PC-9 (cell line): Measurements from ENCODE around the gene RAET1L. TPM values are rescaled to one million over a fixed set of nuclear protein-coding genes. Genes with fewer than 3 reads are reported as not detected.

Experiments used
- BruUV-seq: library from RNA; stranded (reverse); fragments of 400-500 nt; replicated peaks from 2 replicates; lab custom pipeline; 2021; lab: Mats Ljungman, UMichigan
- CTCF ChIA-PET: fragments of 300-600 bp; sonication (Branson Sonifier 250); formaldehyde crosslinking; loops from one replicate; lab custom pipeline; 2022; ENCODE audit warnings: antibody characterized with exemption; lab: Charles Lee
- POLR2A ChIA-PET: fragments of 300-600 bp; sonication (Branson Sonifier 250); formaldehyde crosslinking; loops from one replicate; lab custom pipeline; 2022; ENCODE audit warnings: antibody characterized with exemption; ENCODE audit not compliant: unreplicated experiment; lab: Charles Lee
- DNase-seq, 2 experiments: peaks; one replicate each; pipeline versions ENCODE4 v3.0.0 to v3.0.0-alpha.2; 2015 to 2022; ENCODE audit warnings: mixed read lengths in 1 of 2
- H2AFZ ChIP-seq: fragments of 200-600 bp; sonication (generic); 2 replicates; pipeline ENCODE4 v1.8.1; 2017; ENCODE audit warnings: antibody characterized with exemption
- H3F3A ChIP-seq: fragments of 200-600 bp; sonication (generic); 2 replicates; pipeline ENCODE4 v1.8.1; 2017; ENCODE audit warnings: antibody characterized with exemption, mild to moderate bottlenecking, low read depth; ENCODE audit not compliant: insufficient read depth
- H3K27ac ChIP-seq: fragments of 200-600 bp; sonication (generic); 2 replicates; pipeline ENCODE4 v1.6.1; 2016; ENCODE audit warnings: mixed run types
- H3K27me3 ChIP-seq: fragments of 200-600 bp; sonication (generic); 2 replicates; pipeline ENCODE4 v1.6.1; 2016; ENCODE audit warnings: low read depth, mixed run types; ENCODE audit not compliant: insufficient read depth
- H3K36me3 ChIP-seq: fragments of 200-600 bp; sonication (generic); 2 replicates; pipeline ENCODE4 v1.6.1; 2016; ENCODE audit warnings: low read depth, mixed run types
- H3K4me1 ChIP-seq: fragments of 200-600 bp; sonication (generic); replicated peaks from 2 replicates; pipeline ENCODE4 v1.6.1; 2016; ENCODE audit warnings: mixed run types; ENCODE audit not compliant: insufficient read depth
- H3K4me2 ChIP-seq: fragments of 200-600 bp; sonication (generic); 2 replicates; pipeline ENCODE4 v1.6.1; 2017; ENCODE audit warnings: mixed run types
- H3K4me3 ChIP-seq: fragments of 200-600 bp; sonication (generic); 2 replicates; pipeline ENCODE4 v1.6.1; 2016; ENCODE audit warnings: mixed run types
- H3K79me2 ChIP-seq: fragments of 200-600 bp; sonication (generic); 2 replicates; pipeline ENCODE4 v1.6.1; 2017; ENCODE audit warnings: low read depth, mixed run types
- H3K9me2 ChIP-seq: fragments of 200-600 bp; sonication (generic); 2 replicates; pipeline ENCODE4 v1.8.1; 2017; ENCODE audit warnings: mild to moderate bottlenecking; ENCODE audit not compliant: insufficient read depth
- H3K9me3 ChIP-seq: fragments of 200-600 bp; sonication (generic); 2 replicates; pipeline ENCODE4 v1.8.1; 2016; ENCODE audit warnings: low read depth; ENCODE audit not compliant: insufficient read depth
- H4K20me1 ChIP-seq: fragments of 200-600 bp; sonication (generic); 2 replicates; pipeline ENCODE4 v1.8.1; 2017; ENCODE audit not compliant: insufficient read depth
- EZH2 ChIP-seq: fragments of 200-600 bp; sonication (generic); IDR thresholded peaks from 2 replicates; pipeline ENCODE4 v1.8.0; 2017; ENCODE audit warnings: antibody characterized with exemption, low read depth
- intact Hi-C: fragments of 100-400 bp; cut with micrococcal nuclease; formaldehyde crosslinking; loops from one replicate; pipeline ENCODE4 v1.10.0; 2022; ENCODE audit not compliant: unreplicated experiment
- total RNA-seq: library from RNA; stranded (reverse); gene quantifications from 2 replicates; pipeline ENCODE4 v1.2.3, GENCODE V29; 2021
- TF ChIP-seq, protein P1 (sequence below): fragments of 200-600 bp; sonication (generic); conservative IDR thresholded peaks from 2 replicates; pipeline ENCODE4 v1.6.1; 2017; ENCODE audit warnings: mixed run types, antibody characterized with exemption, mild to moderate bottlenecking, moderate library complexity

Gene RAET1L
- total RNA-seq, 1 experiment from 2014 or later = 1.2 TPM

GRCh38 chr6:150043501-150044412, 18.4 kb upstream of the RAET1L start:
- Histone ChIP-seq H3K36me3 (no peaks in the 10 kb centered on the region), H4K20me1 (no peaks in the 10 kb centered on the region), H3F3A (no peaks in the 10 kb centered on the region), H3K9me2 (no peaks in the 10 kb centered on the region), H3K4me2 (no peak overlapping the region), H3K4me1 (no peaks in the 10 kb centered on the region; the same call in 1 of the 2 replicates), H3K9me3 (no peaks in the 10 kb centered on the region), H3K27me3 (no peaks in the 10 kb centered on the region; the same call in 1 of the 2 replicates), H2AFZ (no peak overlapping the region), H3K4me3 (no peak overlapping the region), H3K79me2 (no peaks in the 10 kb centered on the region), H3K27ac (no peak overlapping the region)
- intact Hi-C loops = no loop called here
- ChIA-PET POLR2A (no interaction called here), CTCF (interaction anchor here (0.6 kb wide), 1 partner anchor 65 kb away, joined by 3 read pairs; no protein-coding TSS in a partner anchor)
- DNase-seq = no peak
- no peak for TF ChIP-seq EZH2
- TF ChIP-seq, protein P1, sequence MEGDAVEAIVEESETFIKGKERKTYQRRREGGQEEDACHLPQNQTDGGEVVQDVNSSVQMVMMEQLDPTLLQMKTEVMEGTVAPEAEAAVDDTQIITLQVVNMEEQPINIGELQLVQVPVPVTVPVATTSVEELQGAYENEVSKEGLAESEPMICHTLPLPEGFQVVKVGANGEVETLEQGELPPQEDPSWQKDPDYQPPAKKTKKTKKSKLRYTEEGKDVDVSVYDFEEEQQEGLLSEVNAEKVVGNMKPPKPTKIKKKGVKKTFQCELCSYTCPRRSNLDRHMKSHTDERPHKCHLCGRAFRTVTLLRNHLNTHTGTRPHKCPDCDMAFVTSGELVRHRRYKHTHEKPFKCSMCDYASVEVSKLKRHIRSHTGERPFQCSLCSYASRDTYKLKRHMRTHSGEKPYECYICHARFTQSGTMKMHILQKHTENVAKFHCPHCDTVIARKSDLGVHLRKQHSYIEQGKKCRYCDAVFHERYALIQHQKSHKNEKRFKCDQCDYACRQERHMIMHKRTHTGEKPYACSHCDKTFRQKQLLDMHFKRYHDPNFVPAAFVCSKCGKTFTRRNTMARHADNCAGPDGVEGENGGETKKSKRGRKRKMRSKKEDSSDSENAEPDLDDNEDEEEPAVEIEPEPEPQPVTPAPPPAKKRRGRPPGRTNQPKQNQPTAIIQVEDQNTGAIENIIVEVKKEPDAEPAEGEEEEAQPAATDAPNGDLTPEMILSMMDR = no peak
- no TSS peak for BruUV-seq

DNA sequence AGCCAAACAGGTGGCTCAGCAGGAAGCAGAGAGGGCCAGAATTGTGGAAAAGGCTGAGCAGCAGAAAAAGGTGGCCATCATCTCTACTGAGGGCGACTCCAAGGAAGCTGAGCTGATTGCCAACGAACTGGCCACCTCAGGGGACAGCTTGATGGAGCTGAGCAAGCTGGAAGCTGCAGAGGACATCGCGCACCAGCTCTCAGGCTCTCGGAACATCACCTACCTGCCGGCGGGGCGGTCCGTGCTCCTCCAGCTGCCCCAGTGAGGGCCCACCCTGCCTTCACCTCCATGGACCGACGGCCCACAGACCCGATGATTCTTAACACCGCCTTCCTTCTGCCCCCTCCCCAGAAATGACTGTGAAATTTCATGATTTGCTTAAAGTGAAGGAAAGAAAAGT, 17.8 kb upstream of the RAET1L start:
- Histone ChIP-seq H3K9me2 (no peaks in the 10 kb centered on the region), H2AFZ (no peak overlapping the region), H3K36me3 (no peaks in the 10 kb centered on the region), H3K9me3 (no peaks in the 10 kb centered on the region), H3K27ac (no peak overlapping the region), H3K79me2 (no peaks in the 10 kb centered on the region), H3K4me1 (no peaks in the 10 kb centered on the region; the same call in 1 of the 2 replicates), H4K20me1 (no peaks in the 10 kb centered on the region), H3K4me2 (no peak overlapping the region), H3K27me3 (no peaks in the 10 kb centered on the region; the same call in 1 of the 2 replicates), H3F3A (no peaks in the 10 kb centered on the region), H3K4me3 (no peak overlapping the region)
- ChIA-PET CTCF (no interaction called here), POLR2A (no interaction called here)
- TF ChIP-seq EZH2 = no peak
- TF ChIP-seq, protein P1 = no peak
- BruUV-seq = no TSS peak
- no peak for DNase-seq
- intact Hi-C loops = no loop called here

- no peak overlapping the region for H3K4me3 ChIP-seq
- TF ChIP-seq, protein P1 = no peak
- TF ChIP-seq EZH2 = no peak
- intact Hi-C loops = no loop called here
- no peaks in the 10 kb centered on the region for H3K9me3 ChIP-seq
- CTCF ChIA-PET = no interaction called here
- no peaks in the 10 kb centered on the region for H3K4me1 ChIP-seq
- H4K20me1 ChIP-seq = no peaks in the 10 kb centered on the region
- no peak overlapping the region for H3K4me2 ChIP-seq
- H2AFZ ChIP-seq = no peak overlapping the region
- no peaks in the 10 kb centered on the region for H3K36me3 ChIP-seq
- H3K27me3 ChIP-seq = peaks cover 11% of the 10 kb centered on the region
- H3K27ac ChIP-seq = no peak overlapping the region
- H3K9me2 ChIP-seq = no peaks in the 10 kb centered on the region
- POLR2A ChIA-PET = no interaction called here
- no peak for DNase-seq
- no peaks in the 10 kb centered on the region for H3F3A ChIP-seq
- H3K79me2 ChIP-seq = no peaks in the 10 kb centered on the region
- no TSS peak for BruUV-seq
These were observed 13.1 kb upstream of the RAET1L start for GRCh38 chr6:150038202-150039062.
